ENCODE results near the gene RYR2. TPM values are rescaled to one million over a fixed set of nuclear protein-coding genes. Genes with fewer than 3 reads are reported as not detected.

RYR2 gene
- total RNA-seq, 4 donors from 2014 or later: 0.53 to 1.2 (median 0.57) TPM

GRCh38 chr1:237608433-237608832 lies 566.4 kb downstream of the RYR2 start:
- whole genome bisulfite sequencing: 79% methylated on average over 3 of the region's 3 CpGs
- Histone ChIP-seq H3K9me3 (peaks cover 8% of the 10 kb centered on the region), H3K27me3 (no peaks in the 10 kb centered on the region), H3K27ac (no peak overlapping the region), H3K4me3 (no peak overlapping the region), H3K36me3 (no peaks in the 10 kb centered on the region), H3K4me1 (no peaks in the 10 kb centered on the region)
- TF ChIP-seq POLR2AphosphoS5 (IDR thresholded peaks at IDR 0.05) (no peak), EP300 (IDR thresholded peaks at IDR 0.05) (no peak), CTCF (IDR thresholded peaks at IDR 0.05) (no peak), POLR2A (IDR thresholded peaks at IDR 0.05) (no peak)
- no peak for DNase-seq (ENCODE audit: low spot score in 2 of 2)

GRCh38 chr1:237610157-237610556 lies 568.2 kb downstream of the RYR2 start:
- DNase-seq (ENCODE audit: low spot score in 2 of 2): no peak
- peaks cover 8% of the 10 kb centered on the region for H3K9me3 ChIP-seq
- no peak overlapping the region for H3K27ac ChIP-seq
- 91% methylated on average over 5 of the region's 5 CpGs for WGBS
- no peaks in the 10 kb centered on the region for H3K36me3 ChIP-seq
- no peak overlapping the region for H3K4me3 ChIP-seq
- no peak for TF ChIP-seq EP300 (IDR thresholded peaks at IDR 0.05)
- no peak for TF ChIP-seq CTCF (IDR thresholded peaks at IDR 0.05)
- no peak for TF ChIP-seq POLR2A (IDR thresholded peaks at IDR 0.05)
- no peak for TF ChIP-seq POLR2AphosphoS5 (IDR thresholded peaks at IDR 0.05)
- no peaks in the 10 kb centered on the region for H3K27me3 ChIP-seq
- no peaks in the 10 kb centered on the region for H3K4me1 ChIP-seq

- H3K27me3 ChIP-seq: no peaks in the 10 kb centered on the region
- TF ChIP-seq EP300 (IDR thresholded peaks at IDR 0.05): no peak
- TF ChIP-seq CTCF (IDR thresholded peaks at IDR 0.05): no peak
- no peak for TF ChIP-seq POLR2A (IDR thresholded peaks at IDR 0.05)
- TF ChIP-seq POLR2AphosphoS5 (IDR thresholded peaks at IDR 0.05): no peak
- H3K36me3 ChIP-seq: no peaks in the 10 kb centered on the region
- H3K27ac ChIP-seq: no peak overlapping the region
- 94% methylated on average over 9 of the region's 9 CpGs for WGBS
- no peak overlapping the region for H3K4me3 ChIP-seq
- peaks cover 14% of the 10 kb centered on the region for H3K9me3 ChIP-seq
- no peaks in the 10 kb centered on the region for H3K4me1 ChIP-seq
- DNase-seq (ENCODE audit: low spot score in 2 of 2): no peak
Observed at GRCh38 chr1:237613984-237614383, 572.0 kb downstream of the RYR2 start.

GRCh38 chr1:237619553-237619952 lies 577.6 kb downstream of the RYR2 start:
- H3K27me3 ChIP-seq: no peaks in the 10 kb centered on the region
- TF ChIP-seq POLR2A (IDR thresholded peaks at IDR 0.05) (no peak), EP300 (IDR thresholded peaks at IDR 0.05) (no peak), POLR2AphosphoS5 (IDR thresholded peaks at IDR 0.05) (no peak), CTCF (IDR thresholded peaks at IDR 0.05) (no peak)
- no peak overlapping the region for H3K27ac ChIP-seq
- WGBS: 94% methylated on average over 5 of the region's 5 CpGs
- H3K36me3 ChIP-seq: no peaks in the 10 kb centered on the region
- H3K4me1 ChIP-seq: no peaks in the 10 kb centered on the region
- H3K9me3 ChIP-seq: peaks cover 6% of the 10 kb centered on the region
- no peak overlapping the region for H3K4me3 ChIP-seq
- no peak for DNase-seq (ENCODE audit: low spot score in 2 of 2)

DNA sequence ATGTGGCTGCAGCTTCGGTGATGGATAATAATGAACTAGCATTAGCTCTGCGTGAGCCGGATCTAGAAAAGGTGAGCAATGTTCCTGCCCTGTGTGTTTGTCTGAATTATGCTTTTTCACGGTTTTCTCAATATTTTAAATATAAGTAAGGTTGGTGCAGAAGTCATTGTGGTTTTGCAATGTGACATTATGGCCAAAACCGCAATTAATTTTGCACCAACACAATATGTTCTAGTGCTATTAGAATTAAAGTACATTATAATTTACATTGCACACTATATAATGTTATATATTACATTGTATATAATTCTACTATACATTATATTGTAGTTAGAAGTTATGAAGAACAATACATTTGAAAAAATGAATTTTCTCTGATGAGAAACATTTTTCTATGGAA lies 592.9 kb downstream of the RYR2 start:
- TF ChIP-seq EP300 (IDR thresholded peaks at IDR 0.05) (no peak), POLR2AphosphoS5 (IDR thresholded peaks at IDR 0.05) (no peak), POLR2A (IDR thresholded peaks at IDR 0.05) (no peak), CTCF (IDR thresholded peaks at IDR 0.05) (no peak)
- no peak for DNase-seq (ENCODE audit: low spot score in 2 of 2)
- Histone ChIP-seq H3K4me3 (no peak overlapping the region), H3K36me3 (no peaks in the 10 kb centered on the region), H3K4me1 (no peaks in the 10 kb centered on the region), H3K27ac (no peak overlapping the region), H3K27me3 (no peaks in the 10 kb centered on the region), H3K9me3 (no peaks in the 10 kb centered on the region)
- 91% methylated on average over 5 of the region's 5 CpGs for WGBS

Measured in suprapubic skin (tissue), 4 donors.